ENCODE data around the gene EFNA4.

DNA sequence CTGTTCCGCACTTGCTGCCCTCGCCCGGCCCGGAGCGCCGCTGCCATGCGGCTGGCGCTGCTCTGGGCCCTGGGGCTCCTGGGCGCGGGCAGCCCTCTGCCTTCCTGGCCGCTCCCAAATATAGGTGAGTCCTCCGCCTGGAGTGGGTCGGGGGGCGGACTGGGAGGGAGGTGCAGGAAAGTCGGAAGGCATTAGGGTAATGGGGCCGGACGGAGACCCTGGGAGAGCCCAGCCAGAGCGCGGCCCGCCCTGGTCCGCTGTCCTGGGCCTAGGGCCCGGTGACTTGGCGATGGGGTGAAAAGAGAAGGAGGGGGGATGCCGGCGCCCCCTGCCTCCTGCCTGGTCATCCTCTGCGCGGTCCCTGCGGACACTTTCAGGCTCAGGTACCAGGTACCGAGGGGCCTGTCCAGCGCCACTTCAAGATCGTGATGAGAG, 12.2 kb upstream of the EFNA4 start:
- TF ChIP-seq, protein P1, sequence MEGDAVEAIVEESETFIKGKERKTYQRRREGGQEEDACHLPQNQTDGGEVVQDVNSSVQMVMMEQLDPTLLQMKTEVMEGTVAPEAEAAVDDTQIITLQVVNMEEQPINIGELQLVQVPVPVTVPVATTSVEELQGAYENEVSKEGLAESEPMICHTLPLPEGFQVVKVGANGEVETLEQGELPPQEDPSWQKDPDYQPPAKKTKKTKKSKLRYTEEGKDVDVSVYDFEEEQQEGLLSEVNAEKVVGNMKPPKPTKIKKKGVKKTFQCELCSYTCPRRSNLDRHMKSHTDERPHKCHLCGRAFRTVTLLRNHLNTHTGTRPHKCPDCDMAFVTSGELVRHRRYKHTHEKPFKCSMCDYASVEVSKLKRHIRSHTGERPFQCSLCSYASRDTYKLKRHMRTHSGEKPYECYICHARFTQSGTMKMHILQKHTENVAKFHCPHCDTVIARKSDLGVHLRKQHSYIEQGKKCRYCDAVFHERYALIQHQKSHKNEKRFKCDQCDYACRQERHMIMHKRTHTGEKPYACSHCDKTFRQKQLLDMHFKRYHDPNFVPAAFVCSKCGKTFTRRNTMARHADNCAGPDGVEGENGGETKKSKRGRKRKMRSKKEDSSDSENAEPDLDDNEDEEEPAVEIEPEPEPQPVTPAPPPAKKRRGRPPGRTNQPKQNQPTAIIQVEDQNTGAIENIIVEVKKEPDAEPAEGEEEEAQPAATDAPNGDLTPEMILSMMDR (conservative IDR thresholded peaks at IDR 0.05; ENCODE audit: low read depth, low read length) = no peak
- no peak for TF ChIP-seq EZH2 (IDR thresholded peaks at IDR 0.05; ENCODE audit: borderline replicate concordance, low read depth, low read length, poor library complexity, severe bottlenecking)
